Muscle of leg (tissue), 11 donors: ENCODE data around the gene COQ8A. TPM values are rescaled to one million over a fixed set of nuclear protein-coding genes. Genes with fewer than 3 reads are reported as not detected.
A peak's percentile ranks its signal among the peaks of the same experiment; 100 is the strongest.

Source experiments
- DNase-seq: peaks from one replicate; pipeline ENCODE4 v3.0.0; 2013
- H3K27ac ChIP-seq: one replicate; pipeline ENCODE4 v1.5.1; 2013; ENCODE audit warnings: mild to moderate bottlenecking, low read length, control low read depth
- H3K27me3 ChIP-seq: one replicate; pipeline ENCODE4 v1.6.1; 2013; ENCODE audit warnings: low read length; ENCODE audit not compliant: control insufficient read depth, insufficient read depth
- H3K36me3 ChIP-seq: one replicate; pipeline ENCODE4 v1.6.1; 2013; ENCODE audit warnings: low read length; ENCODE audit not compliant: control insufficient read depth, insufficient read depth
- H3K4me1 ChIP-seq: one replicate; pipeline ENCODE4 v1.6.1; 2013; ENCODE audit warnings: low read length; ENCODE audit not compliant: control insufficient read depth, insufficient read depth
- H3K4me3 ChIP-seq: one replicate; pipeline ENCODE4 v1.5.1; 2013; ENCODE audit warnings: low read length, control low read depth
- H3K9me3 ChIP-seq: replicated peaks from 2 replicates; pipeline ENCODE4 v1.6.1; 2013; ENCODE audit warnings: low read depth, low read length; ENCODE audit not compliant: control insufficient read depth
- WGBS: methylation state at CpG from one replicate; pipeline ENCODE4 v1.1.5; 2013; ENCODE audit warnings: missing lambda C conversion rate; ENCODE audit not compliant: insufficient coverage; 5-methylcytosine and 5-hydroxymethylcytosine counted together
- polyA plus RNA-seq, 8 donors: library from polyadenylated mRNA; unstranded; fragments of 120-200 nt; gene quantifications; one replicate each; pipeline versions ENCODE4 v1.2.1 to v1.2.3, GENCODE V29; 2013; ENCODE audit warnings: inconsistent platforms in 1 of 8, low replicate concordance in 1 of 8; ENCODE audit not compliant: insufficient read length in 8 of 8, insufficient read depth in 1 of 8
- total RNA-seq: library from RNA; stranded (reverse); fragments of 120-200 nt; gene quantifications from one replicate; pipeline ENCODE4 v1.2.4, GENCODE V29; 2013

Gene COQ8A
- total and polyA plus RNA-seq, 9 donors, result 32.7 to 62.0 (median 46.1) TPM

- Histone ChIP-seq H3K9me3 (no peaks in the 10 kb centered on the region), H3K4me3 (no peak overlapping the region), H3K27ac (no peak overlapping the region), H3K4me1 (peaks cover 59% of the 10 kb centered on the region), H3K36me3 (peaks cover 30% of the 10 kb centered on the region), H3K27me3 (no peaks in the 10 kb centered on the region)
- no peak for DNase-seq
- 93% methylated on average over 18 of the region's 20 CpGs for WGBS
Measured at GRCh38 chr1:226977643-226978431, 37.7 kb downstream of the COQ8A start.

- H3K27me3 ChIP-seq, result no peaks in the 10 kb centered on the region
- no peak overlapping the region for H3K4me3 ChIP-seq
- peak overlapping the region; percentile 83 for H3K27ac ChIP-seq
- H3K4me1 ChIP-seq, result peaks cover 52% of the 10 kb centered on the region
- WGBS, result 100% methylated on average over 4 of the region's 10 CpGs
- no peak for DNase-seq
- H3K9me3 ChIP-seq, result no peaks in the 10 kb centered on the region
- H3K36me3 ChIP-seq, result peaks cover 37% of the 10 kb centered on the region
Measured at GRCh38 chr1:226978432-226979114, 38.5 kb downstream of the COQ8A start.

DNA sequence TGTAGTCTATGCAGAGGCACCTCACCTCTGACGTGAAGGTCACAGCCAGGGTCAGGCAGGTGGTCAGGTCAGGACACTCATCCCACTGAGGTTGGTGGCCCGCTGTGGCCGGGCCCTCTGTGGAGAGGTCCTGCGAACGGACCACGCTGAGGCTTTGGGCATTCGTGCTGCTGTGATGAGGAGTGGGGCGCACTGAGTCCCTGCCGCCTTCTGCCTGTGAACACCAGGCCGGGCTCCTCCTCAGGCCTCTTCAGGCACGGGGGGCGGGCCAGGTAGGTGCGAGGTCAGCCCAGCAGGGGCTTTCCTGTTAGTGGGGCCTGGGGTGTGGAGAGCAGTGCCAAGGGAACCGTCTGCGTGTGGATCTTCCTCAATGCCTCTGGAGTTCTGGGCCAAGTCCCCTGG, 39.0 kb downstream of the COQ8A start:
- Histone ChIP-seq H3K9me3 (no peaks in the 10 kb centered on the region), H3K4me1 (peaks cover 51% of the 10 kb centered on the region), H3K4me3 (no peak overlapping the region), H3K36me3 (peaks cover 38% of the 10 kb centered on the region), H3K27ac (peak overlapping the region; percentile 83), H3K27me3 (no peaks in the 10 kb centered on the region)
- DNase-seq, result no peak
- 72% methylated on average over 15 of the region's 15 CpGs for WGBS

DNA sequence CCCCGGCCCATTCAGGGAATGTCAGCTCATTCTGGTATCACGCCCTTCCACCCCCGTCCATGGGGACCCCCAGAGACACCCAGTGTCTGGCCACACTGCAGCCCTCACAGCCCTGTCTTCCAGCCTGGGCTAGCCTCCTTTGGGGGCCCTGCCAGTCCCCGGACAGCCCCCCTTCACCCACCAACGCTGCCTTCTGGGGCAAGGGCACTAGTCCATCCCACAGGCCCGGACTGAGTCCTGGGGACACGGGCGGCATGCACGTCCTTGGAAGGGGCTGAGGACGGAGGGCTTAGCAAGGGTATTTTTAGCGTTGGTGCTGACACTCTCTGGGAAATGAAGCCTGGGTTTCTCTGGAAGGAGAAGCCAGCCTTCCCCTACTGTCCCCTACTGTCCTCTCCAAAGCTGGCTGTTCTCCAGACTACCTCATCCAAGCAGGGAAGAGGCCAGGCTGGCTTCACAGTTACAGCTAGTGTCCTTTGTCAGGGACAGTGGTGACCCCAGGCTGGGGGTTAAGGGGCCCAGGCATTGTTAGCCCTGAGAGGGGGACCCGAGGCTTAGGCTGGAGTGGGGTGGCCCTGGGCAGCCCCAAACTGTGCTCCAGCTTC, 39.5 kb downstream of the COQ8A start:
- peaks cover 51% of the 10 kb centered on the region for H3K4me1 ChIP-seq
- peak overlapping the region; percentile 92 for H3K27ac ChIP-seq
- 79% methylated on average over 5 of the region's 12 CpGs for WGBS
- DNase-seq, result peak; percentile 75
- no peak overlapping the region for H3K4me3 ChIP-seq
- H3K27me3 ChIP-seq, result no peaks in the 10 kb centered on the region
- no peaks in the 10 kb centered on the region for H3K9me3 ChIP-seq
- H3K36me3 ChIP-seq, result peaks cover 40% of the 10 kb centered on the region

GRCh38 chr1:226980122-226980560, 40.0 kb downstream of the COQ8A start:
- Histone ChIP-seq H3K27me3 (no peaks in the 10 kb centered on the region), H3K36me3 (peaks cover 40% of the 10 kb centered on the region), H3K9me3 (no peaks in the 10 kb centered on the region), H3K4me1 (peaks cover 51% of the 10 kb centered on the region), H3K27ac (peak overlapping the region; percentile 92), H3K4me3 (no peak overlapping the region)
- no peak for DNase-seq
- WGBS, result 94% methylated on average over 4 of the region's 4 CpGs

- Histone ChIP-seq H3K36me3 (peaks cover 47% of the 10 kb centered on the region), H3K9me3 (no peaks in the 10 kb centered on the region), H3K4me1 (peaks cover 51% of the 10 kb centered on the region), H3K27me3 (no peaks in the 10 kb centered on the region), H3K4me3 (no peak overlapping the region), H3K27ac (peak overlapping the region; percentile 92)
- 88% methylated on average over 22 of the region's 26 CpGs for WGBS
- no peak for DNase-seq
Measured at GRCh38 chr1:226980565-226981385, 40.7 kb downstream of the COQ8A start.

DNA sequence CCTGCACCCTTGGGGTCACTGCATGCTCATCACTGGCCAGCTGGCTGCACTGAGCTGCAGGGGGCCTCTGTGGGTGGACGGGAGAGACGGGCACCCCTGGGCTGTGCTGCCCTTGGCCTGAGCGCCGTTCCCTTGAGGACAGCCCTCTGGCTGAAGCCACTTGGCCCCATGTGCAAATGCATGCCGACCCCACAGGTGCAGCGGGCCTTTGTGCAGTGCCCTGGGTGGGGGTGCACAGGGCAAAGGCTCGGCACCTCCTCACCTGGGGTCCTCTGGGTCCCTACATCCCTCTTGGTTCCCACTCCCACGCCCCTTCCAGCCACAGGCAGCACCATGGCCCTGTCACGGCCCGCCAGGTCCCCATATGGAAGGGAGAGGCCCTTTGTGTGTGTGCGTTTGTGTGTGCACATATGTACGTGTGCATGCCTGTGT, 41.3 kb downstream of the COQ8A start:
- peaks cover 53% of the 10 kb centered on the region for H3K36me3 ChIP-seq
- no peaks in the 10 kb centered on the region for H3K9me3 ChIP-seq
- peaks cover 55% of the 10 kb centered on the region for H3K4me1 ChIP-seq
- H3K27me3 ChIP-seq, result no peaks in the 10 kb centered on the region
- H3K27ac ChIP-seq, result no peak overlapping the region
- no peak overlapping the region for H3K4me3 ChIP-seq
- no peak for DNase-seq
- 82% methylated on average over 3 of the region's 12 CpGs for WGBS

DNA sequence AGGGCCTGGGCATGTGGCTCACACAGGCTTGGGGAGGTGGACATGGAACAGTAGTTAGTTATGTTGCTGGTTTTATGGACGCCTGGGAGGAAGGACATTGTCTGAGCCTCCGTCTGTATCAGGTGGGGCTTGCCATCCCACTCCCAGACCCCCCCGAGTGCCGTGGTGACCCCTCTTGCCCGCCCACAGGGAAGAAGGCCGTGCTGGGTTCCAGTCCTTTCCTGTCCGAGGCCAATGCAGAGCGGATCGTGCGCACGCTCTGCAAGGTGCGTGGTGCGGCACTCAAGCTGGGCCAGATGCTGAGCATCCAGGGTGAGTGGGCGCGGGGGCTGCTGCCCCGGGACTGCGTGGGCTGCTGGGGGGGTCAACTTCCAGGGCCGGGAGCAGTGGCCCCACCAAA, 41.7 kb downstream of the COQ8A start:
- no peak overlapping the region for H3K27ac ChIP-seq
- H3K27me3 ChIP-seq, result no peaks in the 10 kb centered on the region
- peaks cover 59% of the 10 kb centered on the region for H3K4me1 ChIP-seq
- no peaks in the 10 kb centered on the region for H3K9me3 ChIP-seq
- H3K4me3 ChIP-seq, result no peak overlapping the region
- DNase-seq, result no peak
- peaks cover 54% of the 10 kb centered on the region for H3K36me3 ChIP-seq
- 88% methylated on average over 17 of the region's 18 CpGs for WGBS

DNA sequence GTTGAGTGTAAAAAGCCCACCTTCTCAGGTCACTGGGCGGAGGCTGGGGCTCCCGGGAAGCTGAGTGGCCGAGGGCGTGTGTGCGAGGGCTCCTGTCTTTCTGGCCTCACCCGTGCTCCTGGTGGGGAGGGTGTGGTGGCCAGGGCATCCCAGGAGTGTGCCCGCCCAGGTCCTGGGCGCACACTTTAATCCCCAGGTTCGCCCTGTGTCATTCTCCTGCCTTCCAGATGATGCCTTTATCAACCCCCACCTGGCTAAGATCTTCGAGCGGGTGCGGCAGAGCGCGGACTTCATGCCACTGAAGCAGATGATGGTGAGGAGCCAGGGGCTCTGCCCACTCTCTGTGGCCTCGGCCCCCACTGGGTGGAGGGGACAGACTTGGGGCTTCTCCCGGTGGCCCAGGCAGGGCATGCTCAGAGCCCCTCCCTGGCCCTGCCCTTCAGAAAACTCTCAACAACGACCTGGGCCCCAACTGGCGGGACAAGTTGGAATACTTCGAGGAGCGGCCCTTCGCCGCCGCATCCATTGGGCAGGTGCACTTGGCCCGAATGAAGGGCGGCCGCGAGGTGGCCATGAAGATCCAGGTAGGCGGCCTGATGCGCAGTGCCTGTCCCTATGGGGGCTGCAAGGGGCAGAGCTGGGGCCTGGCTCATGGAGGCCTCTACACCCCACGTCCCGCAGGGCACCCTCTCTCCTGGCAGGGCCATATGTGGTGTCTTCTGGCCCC, 42.5 kb downstream of the COQ8A start:
- Histone ChIP-seq H3K4me3 (no peak overlapping the region), H3K27ac (no peak overlapping the region), H3K4me1 (peaks cover 62% of the 10 kb centered on the region), H3K27me3 (no peaks in the 10 kb centered on the region), H3K9me3 (no peaks in the 10 kb centered on the region), H3K36me3 (peaks cover 54% of the 10 kb centered on the region)
- 95% methylated on average over 22 of the region's 31 CpGs for WGBS
- no peak for DNase-seq
